DMS114 treated with DMSO at 0.1 percent for 48 hours (cell line): ENCODE results near the gene RBMS1.

Experiments
- DNase-seq: peaks from one replicate; lab custom pipeline; 2025; ENCODE audit not compliant: unreplicated experiment; lab: John Stamatoyannopoulos, UW

RBMS1 gene, protein sequence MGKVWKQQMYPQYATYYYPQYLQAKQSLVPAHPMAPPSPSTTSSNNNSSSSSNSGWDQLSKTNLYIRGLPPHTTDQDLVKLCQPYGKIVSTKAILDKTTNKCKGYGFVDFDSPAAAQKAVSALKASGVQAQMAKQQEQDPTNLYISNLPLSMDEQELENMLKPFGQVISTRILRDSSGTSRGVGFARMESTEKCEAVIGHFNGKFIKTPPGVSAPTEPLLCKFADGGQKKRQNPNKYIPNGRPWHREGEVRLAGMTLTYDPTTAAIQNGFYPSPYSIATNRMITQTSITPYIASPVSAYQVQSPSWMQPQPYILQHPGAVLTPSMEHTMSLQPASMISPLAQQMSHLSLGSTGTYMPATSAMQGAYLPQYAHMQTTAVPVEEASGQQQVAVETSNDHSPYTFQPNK

DNA sequence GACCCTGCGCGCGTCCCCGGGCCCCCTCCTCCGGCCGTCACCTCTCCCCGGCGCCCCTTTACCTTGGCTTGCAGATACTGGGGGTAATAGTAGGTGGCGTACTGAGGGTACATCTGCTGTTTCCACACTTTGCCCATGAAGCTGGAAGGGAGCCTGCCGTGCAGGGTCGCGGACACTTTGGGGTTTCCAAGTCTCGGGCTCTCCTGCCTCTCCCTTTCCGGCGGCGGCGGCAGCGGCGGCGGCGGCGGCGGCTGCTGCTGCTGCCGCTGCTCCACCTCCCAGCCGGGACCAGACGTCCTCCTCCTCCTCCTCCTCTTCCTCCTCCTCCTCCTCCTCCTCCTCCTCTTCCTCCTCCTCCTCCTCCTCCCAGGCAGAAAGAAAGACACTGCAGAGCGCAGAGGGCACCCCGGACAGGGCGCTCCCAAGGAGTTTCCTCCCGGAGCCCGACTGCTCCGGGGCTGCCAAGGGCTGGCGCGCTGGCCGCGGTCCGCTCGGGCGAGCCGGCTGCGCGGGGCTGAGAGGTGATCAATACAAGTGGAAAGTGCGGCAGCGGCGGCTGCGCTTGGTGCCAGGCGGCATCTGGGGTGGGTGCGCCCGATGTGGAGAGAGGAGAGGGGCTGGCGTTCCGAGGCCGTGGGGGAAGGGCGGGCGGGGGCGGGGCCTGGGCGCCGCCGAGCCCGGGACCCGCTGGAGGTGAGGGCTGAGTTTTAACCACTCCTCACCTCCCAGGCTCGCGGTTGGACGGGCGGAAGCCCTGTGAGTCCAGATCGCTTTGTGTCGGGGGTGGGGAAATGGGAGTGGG, at the start of gene RBMS1:
Gene RBMS1, minus strand, starts transcription at position 581 of the 802 bp plus-strand sequence. Its CDS starts 444 bp downstream, at position 137.
- no peak for DNase-seq

DNA sequence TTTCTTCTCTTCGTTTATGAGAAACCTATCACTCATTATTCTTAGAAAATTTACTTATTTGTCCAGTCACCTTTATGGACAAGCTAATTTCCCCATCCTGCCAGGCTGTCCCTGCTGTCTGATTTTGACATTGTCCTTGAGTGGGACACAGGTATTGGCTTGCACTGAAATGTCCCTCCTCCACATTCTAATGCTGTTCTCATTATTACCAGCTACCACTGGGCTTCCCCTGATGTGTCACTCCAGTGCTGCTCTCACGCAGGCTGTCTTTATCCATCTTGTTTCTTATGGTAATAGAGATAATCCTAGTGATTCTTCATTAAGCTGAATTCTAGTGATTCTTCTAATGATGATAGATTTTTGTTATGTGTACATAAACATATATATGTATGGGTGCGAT, 48.1 kb upstream of the RBMS1 start:
- no peak for DNase-seq

DNA sequence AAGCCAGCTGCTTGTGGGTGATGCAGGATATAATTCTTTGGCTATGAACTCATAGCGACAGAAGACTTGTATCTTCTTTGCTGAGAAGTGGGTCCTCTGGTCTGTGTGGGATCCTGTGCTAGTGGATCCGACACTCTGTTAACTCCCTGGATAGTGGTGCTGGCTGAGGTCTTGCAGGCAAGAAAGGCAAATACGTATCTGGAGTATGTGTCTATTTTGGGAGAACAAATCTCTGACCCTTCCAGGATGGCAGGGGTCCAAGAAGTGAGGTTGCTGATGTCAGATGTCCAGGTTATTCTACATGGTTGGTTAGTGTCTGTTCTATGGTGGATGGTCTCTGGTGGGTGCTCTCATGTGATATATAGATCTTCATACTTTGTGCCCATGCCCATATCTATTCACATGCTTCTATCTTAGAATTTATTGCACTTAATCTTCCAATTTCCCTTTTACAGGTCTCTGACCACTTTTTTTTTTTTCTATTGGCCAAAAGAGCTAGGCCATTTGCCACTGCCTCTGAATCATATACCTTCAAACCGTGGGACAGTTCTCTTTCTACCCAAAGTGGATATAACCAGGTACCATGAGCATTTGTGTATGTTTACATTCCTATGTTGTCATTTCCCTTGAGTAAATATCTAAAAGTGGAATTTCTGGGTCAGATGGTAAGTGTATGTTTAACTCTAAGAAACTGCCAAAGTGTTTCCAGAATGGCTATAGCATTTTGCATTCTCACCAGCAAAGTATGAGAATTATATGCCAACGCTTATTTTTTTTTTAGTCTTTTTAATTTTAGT, 45.1 kb upstream of the RBMS1 start:
- DNase-seq: no peak

DNA sequence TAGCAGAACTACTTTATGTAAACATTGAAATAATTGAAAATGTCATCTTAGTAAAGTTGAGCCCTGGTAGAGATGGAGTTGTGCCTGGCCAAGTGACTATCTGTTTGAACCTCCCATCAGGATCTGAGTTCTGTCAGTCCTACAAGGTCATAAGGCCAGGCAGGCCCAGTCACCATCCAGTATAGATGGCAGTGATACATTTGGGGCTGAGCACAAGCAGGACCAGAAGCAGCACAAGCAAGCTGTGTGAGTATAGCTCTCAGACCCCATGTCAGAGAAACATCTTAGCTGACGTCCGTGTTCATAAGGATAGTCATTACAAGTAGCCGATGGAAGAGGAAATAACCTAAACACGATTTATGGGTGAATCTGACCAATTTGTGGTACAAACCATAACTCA, 44.5 kb upstream of the RBMS1 start:
- DNase-seq: no peak

DNA sequence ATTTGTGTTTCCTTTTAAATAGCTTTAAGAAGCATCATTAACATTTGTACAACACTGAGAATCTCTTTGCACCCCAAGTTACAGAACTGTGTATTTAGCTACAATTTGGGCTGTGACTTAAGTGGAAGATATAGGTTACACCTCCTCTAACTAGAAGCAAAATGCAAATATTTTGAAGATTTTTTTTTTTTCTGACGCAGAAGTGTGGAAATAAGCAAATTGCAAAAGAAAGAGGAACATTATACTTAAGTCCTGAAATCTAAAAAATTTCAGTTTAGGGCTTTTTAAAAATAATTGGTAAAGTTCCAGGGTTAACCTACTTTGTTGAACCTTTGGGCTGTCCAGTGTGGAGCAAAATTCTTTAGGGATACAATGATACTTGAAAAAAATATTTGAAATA, 41.4 kb upstream of the RBMS1 start:
- no peak for DNase-seq

DNA sequence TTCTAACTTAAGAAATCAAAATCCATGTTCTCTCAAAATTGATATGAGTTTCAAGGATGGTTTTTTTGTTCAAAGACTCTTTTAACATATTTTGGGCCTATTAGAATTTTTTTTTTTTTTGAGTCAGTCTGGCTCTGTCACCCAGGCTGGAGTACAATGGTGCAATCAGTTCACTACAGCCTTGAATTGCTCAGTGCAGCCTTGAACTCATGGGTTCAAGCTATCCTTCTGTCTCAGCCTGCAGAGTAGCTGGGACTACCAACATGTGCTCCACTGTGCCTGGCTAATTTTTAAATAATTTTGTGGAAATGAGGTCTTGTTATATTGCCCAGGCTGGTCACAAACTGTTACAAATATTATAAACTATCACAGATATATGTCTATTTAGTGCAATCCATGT, 40.6 kb upstream of the RBMS1 start:
- no peak for DNase-seq

DNA sequence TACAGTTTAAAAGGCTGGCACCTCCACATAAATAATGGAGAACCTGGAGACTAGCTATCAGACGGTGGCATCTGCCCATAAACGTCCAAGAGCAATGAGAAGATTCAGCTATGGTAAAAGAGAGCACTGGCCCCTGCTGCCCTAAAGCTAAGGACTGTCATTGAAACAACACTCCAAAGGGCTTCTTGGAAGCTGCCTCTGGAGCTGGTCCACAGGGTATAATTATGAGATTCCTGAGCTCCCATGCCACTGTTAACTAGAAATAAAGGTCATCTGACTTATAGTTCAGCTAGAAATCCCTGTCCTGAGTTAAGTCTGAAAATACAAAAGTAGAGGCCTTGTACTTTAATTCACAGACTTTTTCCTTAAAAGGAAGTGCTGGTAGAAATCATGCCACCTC, 39.9 kb upstream of the RBMS1 start:
- no peak for DNase-seq

DNA sequence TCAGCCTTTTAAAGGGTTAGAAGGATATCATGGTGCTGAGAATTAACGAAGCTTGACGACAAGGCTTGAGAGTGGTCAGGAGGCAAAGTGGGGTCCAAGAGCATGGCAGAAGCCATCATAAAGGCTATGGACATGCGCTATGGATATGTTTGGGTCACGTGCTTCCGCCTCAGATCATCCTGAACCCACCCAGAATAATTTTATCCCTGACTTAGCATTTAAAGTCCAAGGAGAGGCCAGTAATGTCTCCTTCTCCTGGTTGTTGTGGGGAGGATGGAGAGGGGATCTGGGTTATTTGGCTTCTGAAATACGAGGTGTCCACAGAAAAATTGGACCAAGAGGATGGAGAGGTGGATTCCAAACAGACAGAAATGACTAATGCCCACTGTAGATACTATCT, 38.8 kb upstream of the RBMS1 start:
- DNase-seq: no peak

DNA sequence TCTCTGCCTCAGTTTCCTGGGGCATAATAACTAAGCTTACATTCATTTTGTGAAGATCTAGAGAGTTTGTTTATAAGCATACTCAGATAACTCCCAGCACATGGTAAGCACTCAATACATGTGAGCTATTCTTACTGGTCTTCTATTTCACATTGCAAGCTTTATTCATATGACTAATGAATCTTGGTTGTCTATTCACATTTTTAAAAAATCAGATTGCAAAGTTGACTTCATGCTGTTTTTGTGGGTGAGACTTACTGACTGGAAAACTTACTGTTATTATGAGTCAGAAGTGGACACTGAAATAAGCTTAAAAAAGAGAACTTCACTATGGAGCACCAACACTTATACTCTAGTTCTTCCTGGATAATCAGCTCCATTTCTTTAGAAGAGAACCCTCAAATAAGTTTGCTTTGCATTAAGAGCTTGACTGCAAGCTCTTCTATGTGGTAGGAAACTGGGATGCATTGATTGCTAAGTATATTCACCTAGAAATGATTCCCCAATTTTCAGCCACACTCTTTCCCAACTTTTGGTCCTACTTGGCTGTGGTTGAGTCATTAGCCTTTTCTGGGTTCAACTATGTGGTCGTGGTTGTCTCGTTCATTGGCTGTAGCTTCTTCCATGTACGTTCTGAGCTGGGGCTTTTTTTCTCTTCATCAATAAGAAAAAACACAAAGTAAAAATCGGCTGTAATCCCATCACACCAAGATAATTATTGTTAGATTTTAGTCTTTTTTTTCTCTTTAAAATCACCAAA, 29.5 kb upstream of the RBMS1 start:
- DNase-seq: no peak

DNA sequence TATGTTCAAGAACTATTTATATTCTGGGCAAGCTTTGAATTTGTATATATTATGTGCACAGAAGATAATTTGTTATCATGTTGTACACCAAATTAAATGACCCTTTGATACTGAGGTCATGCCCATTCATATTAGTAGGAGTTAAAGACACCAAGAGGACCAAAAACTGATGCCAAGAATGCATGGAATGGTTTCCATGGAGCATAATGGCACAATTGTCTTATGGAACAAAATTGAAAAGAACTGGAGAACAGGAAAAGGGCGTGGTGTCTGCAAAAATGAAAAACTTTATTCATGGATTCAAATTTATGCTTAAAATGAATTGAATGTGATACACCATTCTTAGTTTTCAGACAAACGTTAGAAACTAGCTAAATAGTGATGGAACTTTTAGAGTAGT, 24.1 kb upstream of the RBMS1 start:
- no peak for DNase-seq

DNA sequence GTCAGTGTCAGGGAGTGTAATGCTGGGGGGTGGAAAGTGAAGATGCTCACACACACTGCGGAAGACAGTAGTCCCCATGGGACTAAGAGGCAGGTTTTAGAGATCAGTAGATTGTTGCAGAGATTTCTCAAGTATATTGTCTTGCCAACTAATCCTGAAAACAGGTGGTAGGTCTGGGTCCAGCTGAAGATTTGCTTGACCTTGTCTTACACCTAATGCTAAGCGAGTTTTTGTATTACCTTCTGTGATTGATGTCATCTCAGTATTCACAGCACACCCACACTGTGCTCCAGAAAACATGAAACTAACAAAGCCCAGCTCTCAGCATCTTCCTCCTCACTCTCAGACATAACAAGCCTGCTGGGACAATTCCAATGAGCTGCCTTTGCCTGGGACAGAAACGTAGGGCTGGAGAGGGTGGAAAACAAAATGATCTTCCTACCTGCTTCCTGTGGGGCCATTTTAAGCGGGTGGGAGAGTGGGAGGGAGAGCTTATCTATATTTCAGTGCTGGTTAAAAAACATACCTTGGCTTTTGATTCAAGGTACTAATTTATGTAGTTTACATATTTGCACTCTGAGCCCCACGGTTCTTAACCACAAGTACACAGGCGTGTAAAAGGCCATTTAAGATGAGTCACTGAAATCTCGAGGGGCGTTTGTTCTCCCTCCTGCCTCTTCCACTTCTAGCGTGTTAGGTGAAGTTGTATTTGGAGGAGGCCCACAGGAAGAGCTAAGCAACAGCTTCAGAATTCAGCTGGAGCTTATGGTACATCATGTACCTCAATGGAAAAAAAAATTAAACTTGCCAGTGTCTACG, 23.1 kb upstream of the RBMS1 start:
- no peak for DNase-seq

DNA sequence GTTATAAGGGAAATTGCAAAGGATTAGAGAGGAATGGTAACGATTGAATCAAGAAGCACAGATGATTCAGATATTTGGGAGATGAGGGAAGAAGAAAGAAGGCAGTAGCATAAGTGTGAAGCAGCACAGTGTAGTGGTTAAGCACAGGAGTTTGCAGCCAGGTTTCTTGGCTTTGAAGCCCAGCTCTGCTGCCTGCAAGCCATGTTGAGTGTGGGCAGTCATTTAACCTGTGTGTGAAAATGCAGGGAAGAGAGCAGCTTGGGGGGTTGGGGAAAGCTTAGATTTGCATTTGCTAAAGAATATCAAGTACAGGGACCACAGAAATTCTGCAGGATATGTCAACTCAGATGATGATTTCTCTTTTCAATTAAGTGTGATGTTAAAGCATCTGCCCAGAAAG, 21.5 kb upstream of the RBMS1 start:
- DNase-seq: no peak

DNA sequence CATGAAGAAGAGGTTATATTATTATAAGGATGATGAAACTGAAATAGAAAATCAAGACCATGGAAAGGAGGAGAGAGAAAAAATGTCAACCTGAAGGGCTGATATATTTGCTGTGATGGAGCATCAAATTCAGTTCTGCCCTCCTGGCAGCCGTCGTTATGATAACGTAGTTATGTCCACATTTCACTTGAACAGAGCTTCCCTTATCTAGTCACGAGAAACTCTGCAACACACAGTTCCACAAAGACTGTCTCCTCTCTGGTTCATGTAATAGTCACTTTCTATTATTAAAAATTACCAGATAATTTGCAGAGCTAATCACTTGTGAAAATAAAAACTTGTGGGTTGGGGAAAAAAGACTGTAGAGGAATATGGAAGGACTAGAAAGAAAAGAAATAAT, 19.5 kb upstream of the RBMS1 start:
- DNase-seq: no peak

DNA sequence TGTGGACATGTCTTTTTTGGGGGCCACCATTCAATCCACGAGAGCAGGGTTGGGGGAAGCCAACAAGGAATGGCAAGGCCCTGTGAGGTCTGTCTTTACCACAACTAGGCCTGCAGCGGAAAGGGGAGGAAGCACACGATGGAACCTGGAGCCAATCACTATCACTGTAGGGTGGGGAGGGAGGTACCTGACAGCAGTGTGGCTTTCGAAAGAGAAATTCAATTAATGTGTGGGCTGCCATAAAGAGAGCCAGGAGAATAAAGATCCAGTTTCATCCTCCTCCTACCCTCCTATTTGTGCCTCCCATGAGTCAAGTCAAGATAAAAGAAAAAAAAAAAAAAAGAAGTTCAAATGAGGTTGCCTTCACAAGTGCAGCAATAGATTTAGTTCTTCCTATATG, 18.9 kb upstream of the RBMS1 start:
- no peak for DNase-seq

DNA sequence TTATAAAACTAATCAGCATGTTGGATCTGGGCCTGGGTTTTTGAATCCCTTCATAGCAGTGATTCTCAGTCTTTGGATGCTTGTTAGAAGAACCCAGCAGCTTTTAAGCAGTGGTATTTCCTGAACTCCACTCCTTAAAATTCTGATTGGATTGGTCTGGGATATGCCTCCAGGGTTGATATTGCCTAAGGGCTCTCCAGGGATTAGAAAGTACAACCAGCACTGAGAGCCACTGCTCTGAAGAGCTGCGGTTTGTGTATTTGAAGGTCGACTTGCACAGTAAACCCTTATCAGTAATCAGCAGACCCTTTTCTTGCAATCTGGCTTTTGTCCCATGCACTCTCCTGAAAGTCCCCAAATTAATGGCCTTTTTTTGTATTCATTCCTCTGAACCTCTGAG, 17.0 kb upstream of the RBMS1 start:
- no peak for DNase-seq

DNA sequence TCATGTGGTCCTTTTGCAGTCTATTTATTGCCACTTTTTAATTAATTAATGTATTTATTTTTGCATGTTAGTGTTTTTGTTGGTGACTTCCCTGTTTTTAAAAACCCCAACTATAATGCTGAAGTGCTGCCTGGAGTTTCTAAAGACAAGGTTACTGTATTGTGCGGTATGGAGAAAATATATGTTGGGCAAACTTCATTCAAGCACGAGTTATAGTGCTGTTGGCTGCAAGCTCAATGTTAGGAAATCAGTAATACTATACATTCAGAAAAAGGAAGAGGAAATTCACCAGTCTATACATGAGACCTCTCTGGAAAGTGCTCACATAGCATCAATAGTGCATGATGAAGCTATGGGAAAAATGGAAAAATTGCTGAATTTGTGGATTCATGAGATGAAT, 15.4 kb upstream of the RBMS1 start:
- no peak for DNase-seq

DNA sequence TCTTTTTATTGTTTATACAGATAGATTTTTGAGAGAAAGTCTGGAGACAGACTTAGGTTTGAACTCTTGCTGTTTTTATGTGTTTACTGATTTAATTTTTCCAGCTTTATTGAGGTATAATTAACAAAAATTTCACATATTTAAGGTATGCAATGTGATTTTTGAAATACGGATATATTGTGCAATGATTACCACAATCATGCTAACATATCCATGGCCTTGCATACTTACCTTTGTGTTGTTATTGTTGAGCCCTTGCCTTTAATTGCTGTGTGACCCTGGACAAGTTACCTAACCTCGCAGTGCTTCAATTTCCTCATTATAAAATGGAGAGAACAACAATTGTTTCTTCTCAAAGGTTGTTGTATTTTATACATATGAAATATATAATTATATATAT, 13.9 kb upstream of the RBMS1 start:
- DNase-seq: no peak

DNA sequence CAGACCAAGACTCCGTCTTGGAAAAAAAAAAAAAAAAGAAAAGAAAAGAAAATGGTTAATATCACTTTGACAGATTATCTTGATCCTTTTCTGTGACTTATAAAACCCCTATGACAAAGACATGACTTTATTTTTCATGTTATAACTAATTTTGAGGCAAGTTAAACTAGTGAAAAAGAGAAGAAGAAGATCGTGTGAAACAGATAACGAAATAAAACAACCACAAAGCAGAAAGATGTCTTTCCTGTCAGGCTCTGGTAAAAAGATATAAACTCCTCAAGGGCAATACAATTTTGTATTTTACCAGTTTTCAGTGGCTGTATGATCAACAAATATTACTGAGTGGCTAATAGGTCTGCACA, 13.4 kb upstream of the RBMS1 start:
- DNase-seq: no peak

DNA sequence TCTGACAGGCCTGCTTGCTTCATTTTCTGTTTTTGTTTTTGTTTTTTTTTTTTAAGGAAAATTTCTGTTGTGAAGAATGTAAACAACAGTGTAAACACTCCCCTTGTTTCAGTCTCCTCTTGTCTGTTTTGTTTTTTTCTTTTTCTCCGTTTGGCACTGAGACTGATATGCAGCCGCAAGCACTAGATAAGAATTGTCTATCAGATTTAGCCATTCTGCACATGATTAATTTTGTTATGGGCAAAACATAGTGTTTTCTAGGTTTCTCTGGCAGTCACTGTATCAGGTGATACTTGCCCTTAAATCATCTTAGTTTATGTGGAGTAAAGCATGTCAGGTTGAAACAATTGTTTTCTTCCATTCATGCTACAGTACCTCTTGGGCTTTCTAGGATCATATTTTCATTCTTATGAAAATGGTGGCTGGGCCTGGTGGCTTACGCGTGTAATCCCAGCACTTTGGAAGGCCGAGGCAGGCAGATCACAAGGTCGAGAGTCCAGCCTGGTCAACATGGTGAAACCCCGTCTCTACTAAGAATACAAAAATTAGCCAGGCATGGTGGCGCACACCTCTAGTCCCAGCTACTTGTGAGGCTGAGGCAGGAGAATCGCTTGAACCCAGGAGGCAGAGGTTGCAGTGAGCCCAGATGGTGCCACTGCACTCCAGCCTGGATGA, 12.9 kb upstream of the RBMS1 start:
- DNase-seq: no peak

DNA sequence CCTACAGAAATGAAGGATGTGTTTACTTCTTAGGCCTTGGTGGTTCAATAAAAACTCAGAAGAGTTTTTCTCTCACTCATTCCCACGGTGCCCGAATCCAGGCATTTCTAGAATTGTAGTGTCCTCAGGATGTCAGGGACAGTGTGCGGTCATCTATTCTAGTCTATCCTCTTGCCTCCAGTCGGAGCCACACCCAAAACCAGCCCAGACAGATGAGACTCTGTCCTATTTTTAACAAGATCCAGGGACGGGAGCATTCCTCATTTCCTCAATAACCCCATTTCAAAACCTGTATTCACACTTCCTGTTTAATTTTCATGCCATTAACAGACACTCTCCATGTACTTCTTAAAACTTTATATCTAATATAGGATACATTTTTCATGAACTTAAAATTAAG, 11.6 kb upstream of the RBMS1 start:
- no peak for DNase-seq
